Measurements from ENCODE around the gene ADAMTS18.

Gene ADAMTS18

DNA sequence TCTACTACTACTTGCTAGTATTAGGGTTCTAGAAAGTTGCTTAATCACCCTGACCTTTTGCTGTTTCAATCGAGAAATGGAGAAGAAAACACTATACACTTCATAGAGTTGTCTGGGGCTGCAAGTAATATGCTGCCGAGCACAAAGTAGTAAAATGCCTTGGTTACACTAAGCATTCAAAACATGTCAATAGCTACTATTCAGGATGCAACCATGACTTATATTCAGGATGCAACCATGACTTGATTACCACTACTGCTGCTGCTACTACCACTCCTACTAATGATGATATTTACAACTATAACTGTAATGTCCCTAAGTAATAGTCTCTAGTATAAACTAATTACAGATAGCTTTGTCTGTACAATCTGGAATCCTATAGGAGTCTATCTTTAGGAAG lies 35.3 kb downstream of the ADAMTS18 start:
- DNase-seq (ENCODE audit: low read depth, low spot score): no peak
- H3K4me3 ChIP-seq (ENCODE audit: low read length): no peak overlapping the region

DNA sequence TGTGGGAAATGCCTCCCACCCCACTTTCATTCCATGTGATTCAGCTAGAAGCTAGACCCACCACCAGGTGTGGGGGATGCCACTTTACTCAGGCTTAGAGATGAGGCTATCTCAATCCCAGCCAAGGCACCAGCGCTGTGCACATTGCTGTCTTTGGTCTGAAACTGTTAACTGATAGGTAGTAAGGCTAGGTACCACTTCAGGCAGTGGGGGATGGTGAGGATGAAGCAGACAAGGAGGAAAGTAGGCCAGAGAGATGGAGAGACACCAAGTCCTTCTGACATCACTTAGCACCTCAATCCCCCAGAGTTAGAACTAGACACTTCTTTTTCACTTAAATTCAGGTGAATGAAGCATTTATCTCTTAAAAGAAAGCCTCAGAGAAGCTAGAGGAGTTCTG lies 35.8 kb downstream of the ADAMTS18 start:
- DNase-seq (ENCODE audit: low read depth, low spot score): no peak
- no peak overlapping the region for H3K4me3 ChIP-seq (ENCODE audit: low read length)

DNA sequence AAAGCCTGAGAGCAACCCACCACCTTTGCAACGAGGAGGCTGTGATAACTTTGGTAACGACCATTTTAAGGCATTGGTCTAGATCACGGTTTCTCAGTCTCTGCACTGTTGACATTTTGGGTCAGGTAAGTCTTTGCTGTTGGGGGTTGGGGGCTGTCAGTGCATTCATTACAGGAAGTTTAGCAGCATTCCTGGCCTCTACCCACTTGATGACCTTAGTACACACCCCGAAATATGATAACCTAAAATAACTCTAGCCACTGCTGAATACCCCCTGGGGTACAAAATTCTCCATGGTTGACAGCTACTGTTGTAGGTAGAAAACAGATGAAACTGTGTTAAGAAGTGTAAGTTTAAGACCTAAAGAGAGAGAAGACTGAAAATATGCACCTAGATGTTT lies 36.3 kb downstream of the ADAMTS18 start:
- DNase-seq (ENCODE audit: low read depth, low spot score): no peak
- H3K4me3 ChIP-seq (ENCODE audit: low read length): no peak overlapping the region

DNA sequence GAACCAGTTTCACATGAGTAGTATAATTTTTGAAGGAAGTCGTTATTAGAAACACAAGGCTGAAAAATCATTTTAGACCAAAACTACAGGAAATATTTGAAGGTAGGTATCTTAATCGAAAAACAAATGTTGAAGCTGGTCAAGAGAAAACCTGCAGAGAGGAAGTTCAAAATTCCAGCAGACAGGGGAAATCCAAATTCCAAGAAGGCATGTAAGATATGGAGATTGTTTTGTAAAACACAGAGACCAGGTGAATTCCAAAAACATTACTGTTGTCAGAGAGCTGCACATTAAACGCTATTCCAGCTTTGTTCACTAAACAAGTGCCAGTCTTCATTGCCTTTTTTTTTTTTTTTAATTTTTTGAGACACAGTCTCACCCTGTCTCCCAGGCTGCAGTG lies 38.4 kb downstream of the ADAMTS18 start:
- H3K4me3 ChIP-seq (ENCODE audit: low read length): no peak overlapping the region
- no peak for DNase-seq (ENCODE audit: low read depth, low spot score)

DNA sequence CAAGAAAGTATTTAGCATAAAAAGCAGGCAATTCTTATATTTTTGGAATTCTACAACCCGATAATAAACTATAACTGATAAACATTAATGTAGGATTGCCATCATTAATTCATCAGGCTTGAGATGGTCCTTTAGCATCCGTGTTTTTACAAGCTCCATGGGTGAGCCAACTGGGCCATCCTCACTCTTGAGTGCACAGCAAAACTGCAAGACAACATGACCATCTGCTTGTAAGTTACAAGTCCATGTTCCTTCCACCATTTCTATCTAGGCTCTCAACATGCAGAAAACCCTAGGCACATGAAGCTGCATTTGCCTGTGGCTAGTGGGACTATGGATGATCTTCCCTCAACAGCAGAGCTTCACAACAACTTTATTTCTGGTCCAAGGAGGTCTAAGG lies 40.1 kb downstream of the ADAMTS18 start:
- DNase-seq (ENCODE audit: low read depth, low spot score): no peak

DNA sequence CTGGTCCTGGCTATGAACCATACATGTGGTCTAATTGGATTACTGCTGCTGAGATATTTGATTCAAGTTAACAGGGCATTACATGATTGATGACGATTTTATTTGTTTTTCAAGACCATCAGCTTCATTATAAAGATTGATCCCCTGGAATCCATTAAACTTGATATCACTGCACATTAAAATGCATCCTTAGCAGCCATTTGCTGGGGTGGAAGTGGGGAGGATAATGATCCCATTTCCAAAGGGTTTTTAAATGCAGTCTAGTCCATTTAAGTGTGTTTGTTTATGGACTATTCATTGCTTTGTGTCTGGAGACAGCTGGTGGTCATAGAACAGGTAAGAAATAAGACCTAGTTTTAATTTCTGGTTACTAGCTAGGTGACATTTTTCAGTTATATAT lies 40.9 kb downstream of the ADAMTS18 start:
- H3K4me3 ChIP-seq (ENCODE audit: low read length): no peak overlapping the region
- no peak for DNase-seq (ENCODE audit: low read depth, low spot score)

More for the DNA sequence above, 40.1 kb downstream of the ADAMTS18 start:
- H3K4me3 ChIP-seq (ENCODE audit: low read length): no peak overlapping the region

DNA sequence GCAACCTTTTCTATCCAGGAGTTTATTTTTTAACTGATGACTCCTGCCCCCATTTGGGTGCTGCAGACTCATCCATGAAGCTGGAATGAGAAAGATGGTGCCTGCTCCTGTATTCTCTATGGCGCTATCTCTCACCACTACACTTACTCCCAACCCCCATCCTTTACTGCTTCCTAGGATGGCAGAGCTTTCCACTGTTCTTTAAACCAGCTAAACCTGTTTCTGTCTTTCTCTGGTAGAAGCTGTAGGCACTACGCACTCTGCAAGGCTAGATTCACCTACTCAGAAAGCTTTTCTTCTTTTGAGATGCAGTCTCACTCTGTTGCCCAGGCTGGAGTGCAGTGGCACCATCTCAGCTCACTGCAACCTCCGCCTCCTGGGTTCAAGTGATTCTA lies 47.0 kb downstream of the ADAMTS18 start:
- DNase-seq (ENCODE audit: low read depth, low spot score): no peak

DNA sequence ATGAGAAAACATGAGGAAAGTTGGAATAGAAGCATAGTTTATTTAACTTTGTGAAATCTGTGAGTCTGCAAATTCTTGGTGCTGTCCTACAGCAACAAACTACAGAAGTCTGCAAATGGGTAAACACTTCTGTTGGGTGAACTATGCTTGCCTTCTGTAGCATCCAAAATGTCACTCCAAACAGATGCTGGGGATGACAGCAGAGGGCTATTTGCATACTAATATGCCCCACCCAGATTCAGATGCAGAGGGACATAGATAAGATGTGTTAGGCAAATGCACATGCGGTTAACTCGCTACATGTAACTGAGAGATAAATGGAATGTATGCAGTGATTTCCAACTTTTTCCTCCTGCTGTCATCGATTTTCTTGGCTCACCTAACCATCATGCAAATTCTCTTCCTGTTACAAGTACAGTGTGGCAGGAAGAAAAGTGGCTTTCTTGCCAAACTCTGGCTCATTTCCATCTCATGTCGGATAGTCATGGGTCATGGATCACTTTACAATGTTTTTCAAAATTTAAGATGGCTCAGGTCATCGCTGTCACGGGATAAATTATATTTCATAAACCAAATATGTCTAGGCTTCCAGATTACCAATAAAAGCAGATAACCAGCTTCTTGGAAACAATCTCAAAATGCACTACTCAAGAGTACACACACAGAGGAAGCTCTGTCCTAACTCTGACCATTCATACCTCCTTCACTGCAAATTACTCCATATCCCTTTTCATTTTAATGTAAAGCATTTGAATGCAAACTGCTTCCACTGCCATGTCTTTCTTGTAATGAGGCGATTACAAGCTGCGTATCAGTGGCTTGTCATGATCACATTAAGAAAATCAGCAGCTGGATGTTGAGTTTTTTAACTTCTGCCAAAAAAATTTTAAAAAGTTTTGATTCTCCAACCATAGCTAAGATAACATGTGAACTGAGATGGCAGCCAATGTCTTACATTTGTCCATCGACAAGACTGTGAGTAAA lies 47.7 kb downstream of the ADAMTS18 start:
- no peak overlapping the region for H3K4me3 ChIP-seq (ENCODE audit: low read length)
- DNase-seq (ENCODE audit: low read depth, low spot score): no peak

More for the DNA sequence above, 47.0 kb downstream of the ADAMTS18 start:
- no peak overlapping the region for H3K4me3 ChIP-seq (ENCODE audit: low read length)

DNA sequence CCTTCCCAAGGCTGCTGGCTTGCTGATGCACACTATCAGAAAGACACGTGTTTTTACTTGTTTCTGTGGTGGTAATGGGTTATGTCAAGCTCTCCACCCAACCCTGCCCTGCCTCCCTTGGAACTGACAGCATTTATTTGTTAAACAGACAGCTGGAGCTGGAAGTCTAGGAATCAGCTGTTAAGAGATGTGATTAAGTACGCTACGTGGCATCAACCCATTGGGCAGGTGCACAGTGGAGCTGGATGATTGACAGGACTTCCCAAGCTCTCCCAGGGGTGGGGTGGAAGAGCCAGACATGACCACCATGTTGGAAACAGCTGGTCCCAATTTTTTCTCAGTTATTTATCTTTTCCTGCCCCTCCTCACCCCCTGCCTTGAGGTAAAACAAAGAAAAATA lies 49.4 kb downstream of the ADAMTS18 start:
- no peak for DNase-seq (ENCODE audit: low read depth, low spot score)
- no peak overlapping the region for H3K4me3 ChIP-seq (ENCODE audit: low read length)

DNA sequence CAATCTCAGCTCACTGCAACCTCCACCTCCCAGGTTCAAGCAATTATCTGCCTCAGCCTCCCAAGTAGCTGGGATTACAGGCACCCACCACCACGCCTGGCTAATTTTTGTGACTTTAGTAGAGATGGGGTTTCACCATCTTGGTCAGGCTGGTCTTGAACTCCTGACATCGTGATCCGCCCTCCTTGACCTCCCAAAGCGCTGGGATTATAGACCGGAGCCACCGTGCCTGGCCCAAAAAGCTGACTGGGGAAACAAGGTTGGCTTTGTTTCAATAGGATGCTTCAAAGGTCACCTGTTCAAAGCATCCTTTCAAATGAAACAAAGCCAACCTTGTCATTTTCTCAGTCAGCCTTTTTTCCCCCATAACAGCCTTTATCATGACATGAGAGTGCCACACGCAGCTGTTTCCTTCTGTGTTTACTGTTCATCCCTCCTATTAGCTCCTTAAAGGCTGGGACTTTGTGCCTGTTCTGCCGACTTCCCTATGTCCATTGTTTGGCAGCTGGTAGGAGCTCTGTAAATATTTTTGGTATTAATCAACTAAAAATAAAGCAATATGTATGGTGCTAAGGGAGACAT lies 51.1 kb downstream of the ADAMTS18 start:
- H3K4me3 ChIP-seq (ENCODE audit: low read length): no peak overlapping the region
- no peak for DNase-seq (ENCODE audit: low read depth, low spot score)

DNA sequence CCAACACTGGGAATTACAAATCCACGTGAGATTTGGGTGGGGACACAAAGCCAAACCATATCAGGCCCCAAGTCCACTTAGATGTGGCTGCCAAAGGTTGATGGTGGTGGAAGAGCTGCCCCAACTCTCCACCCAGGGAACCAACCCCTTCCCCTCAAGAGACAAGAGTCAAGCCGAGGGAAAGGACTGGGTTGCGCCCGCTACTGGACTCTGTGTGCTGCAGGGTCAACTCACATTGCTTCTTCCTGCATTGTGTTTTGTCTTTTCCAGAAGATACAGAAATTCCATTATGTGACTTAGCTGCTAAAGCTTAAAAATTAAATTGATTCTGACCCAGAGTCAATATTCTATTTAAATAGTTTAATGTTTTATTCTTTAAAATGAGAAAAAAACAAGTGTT lies 58.5 kb downstream of the ADAMTS18 start:
- DNase-seq (ENCODE audit: low read depth, low spot score): peak; percentile 25
- no peak overlapping the region for H3K4me3 ChIP-seq (ENCODE audit: low read length)

DNA sequence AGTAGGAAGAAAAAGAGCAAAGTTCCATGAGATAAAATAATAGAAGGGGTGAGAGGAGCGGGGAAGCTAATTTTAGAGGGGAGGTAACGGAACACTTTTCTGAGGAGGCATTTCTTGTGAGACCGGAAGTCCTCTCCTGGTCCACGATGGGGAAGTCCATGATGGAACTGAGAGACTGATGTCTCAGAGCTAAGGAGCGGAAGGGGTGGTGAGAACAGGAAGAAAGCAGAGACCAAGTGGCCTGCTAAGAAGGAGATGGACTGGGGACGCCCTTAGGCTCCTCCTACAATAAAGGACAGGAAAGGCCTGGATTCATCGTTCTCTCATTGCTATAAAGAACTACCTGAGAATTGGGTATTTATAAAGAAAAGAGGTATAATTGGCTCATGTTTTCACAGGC lies 59.4 kb downstream of the ADAMTS18 start:
- H3K4me3 ChIP-seq (ENCODE audit: low read length): no peak overlapping the region
- DNase-seq (ENCODE audit: low read depth, low spot score): no peak

DNA sequence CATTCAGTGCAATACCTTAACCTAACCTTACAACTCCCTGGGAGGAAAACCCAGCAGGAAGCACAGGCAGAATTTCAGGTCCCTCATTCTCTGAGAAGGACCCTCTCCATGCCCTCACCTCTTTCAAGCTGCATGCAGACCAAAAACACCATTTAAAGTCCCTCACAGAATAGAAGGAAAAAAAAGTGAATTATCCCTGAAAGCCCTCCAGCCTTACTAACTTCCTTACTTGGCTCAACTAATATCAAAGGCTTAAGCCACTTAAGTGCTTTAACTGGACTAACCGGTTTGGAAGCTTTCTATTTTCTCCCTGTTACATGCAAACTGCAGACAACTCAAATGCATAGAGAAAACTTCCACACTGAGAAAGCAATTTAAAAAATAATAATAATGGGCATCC lies 60.5 kb downstream of the ADAMTS18 start:
- no peak for DNase-seq (ENCODE audit: low read depth, low spot score)
- H3K4me3 ChIP-seq (ENCODE audit: low read length): no peak overlapping the region

DNA sequence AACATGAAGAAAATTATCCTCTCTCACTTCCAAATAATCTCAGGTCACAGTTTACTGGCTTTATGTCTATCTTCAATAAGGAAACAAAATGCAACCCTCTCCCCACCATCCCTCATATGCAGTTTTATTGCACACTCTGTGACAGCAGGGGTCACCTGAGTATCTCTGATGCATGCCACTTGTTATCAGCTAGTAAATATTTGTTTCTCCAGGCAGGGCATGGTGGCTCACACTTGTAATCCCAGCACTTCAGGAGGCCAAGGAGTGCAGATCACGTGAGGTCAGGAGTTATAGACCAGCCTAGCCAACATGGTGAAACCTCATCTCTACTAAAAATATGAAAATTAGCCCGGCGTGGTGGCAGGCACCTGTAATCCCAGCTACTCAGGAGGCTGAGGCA lies 61.1 kb downstream of the ADAMTS18 start:
- no peak for DNase-seq (ENCODE audit: low read depth, low spot score)
- H3K4me3 ChIP-seq (ENCODE audit: low read length): no peak overlapping the region

DNA sequence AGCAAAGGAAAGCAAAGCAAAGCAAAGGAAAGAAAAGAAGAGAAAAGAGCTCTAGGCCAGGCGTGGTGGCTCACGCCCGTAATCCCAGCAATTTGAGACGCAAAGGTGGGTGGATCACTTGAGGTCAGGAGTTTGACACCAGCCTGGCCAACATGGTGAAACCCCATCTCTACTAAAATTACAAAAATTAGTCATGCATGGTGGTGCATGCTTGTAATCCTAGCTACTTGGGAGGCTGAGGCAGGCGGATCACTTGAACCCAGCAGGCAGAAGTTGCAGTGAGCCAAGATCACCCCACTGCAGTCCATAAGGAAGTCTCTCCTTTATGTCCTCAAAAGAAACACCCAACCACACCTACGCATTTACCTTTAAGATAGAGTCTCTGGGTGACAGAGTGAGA lies 70.1 kb downstream of the ADAMTS18 start:
- no peak overlapping the region for H3K4me3 ChIP-seq (ENCODE audit: low read length)
- DNase-seq (ENCODE audit: low read depth, low spot score): no peak

DNA sequence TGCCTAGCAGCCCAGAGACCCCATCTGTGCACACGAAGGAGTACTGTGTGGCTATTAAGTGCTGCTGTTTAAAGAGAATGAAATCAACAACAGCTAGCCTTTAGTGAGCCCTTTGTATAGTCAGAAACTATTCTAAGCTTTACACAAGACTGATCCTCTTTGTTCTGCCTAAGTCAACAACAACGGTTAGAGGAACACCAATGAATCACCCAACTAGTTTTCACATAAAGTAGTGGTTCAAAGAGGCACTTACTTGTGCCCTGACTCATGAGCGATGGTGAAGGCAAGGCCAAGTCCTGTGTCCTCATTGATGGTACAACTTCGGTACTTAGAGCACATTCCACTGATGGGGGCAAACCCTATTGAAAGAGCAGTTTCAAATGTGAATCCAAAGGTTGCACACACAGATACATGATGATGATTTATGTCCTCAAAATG lies 75.8 kb downstream of the ADAMTS18 start:
- DNase-seq (ENCODE audit: low read depth, low spot score): no peak

DNA sequence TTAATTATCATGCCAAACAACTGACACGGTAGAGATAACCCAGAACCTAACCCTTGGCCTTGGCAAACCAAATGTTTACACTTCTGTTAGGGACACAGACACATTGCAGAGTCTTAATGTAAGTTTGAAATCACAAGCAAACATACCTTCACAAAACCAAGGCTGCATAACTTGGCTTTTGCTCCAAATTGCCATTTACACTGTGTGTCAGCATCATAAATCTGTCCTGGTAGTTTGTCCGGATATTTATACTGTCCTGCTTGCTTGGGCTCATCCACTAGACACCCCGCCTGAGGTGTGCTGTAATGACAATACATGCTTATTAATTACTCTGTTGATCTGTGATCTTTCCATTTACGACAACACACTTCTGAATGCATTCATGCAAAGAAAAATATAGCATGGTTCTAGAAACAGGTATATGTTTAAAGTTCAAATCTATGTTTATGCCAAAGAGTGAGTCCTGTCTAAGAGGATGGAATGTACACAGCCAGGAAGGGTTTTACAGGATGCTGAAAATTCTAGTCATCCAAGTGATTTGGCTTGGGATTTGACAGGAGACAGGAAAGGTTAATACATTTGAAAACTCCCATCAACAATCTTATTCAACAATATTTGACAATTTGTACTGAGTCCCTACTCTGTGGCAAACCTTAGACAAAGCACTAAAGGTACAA lies 81.1 kb downstream of the ADAMTS18 start:
- no peak for DNase-seq (ENCODE audit: low read depth, low spot score)
- H3K4me3 ChIP-seq (ENCODE audit: low read length): no peak overlapping the region

More for the DNA sequence above, 75.8 kb downstream of the ADAMTS18 start:
- no peak overlapping the region for H3K4me3 ChIP-seq (ENCODE audit: low read length)

DNA sequence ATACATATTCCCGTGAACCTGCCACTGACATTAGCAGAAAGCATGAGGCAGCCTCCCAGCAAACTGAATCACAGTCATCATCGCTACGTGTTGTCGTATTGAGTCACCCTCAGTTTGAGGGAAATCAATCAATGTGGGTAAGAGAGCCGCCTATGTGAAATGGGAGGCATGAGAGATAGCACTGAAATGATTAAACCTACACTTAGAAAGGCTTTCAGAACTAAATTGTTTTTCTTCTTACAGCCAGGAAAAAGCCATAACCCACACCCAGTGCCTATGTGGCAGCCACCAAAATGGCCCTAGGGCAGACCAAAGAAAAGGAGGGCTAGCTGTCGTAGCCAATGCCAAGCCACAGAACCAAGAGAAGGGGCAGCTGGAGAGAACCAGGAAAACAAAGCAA lies 90.5 kb downstream of the ADAMTS18 start:
- no peak overlapping the region for H3K4me3 ChIP-seq (ENCODE audit: low read length)
- no peak for DNase-seq (ENCODE audit: low read depth, low spot score)

DNA sequence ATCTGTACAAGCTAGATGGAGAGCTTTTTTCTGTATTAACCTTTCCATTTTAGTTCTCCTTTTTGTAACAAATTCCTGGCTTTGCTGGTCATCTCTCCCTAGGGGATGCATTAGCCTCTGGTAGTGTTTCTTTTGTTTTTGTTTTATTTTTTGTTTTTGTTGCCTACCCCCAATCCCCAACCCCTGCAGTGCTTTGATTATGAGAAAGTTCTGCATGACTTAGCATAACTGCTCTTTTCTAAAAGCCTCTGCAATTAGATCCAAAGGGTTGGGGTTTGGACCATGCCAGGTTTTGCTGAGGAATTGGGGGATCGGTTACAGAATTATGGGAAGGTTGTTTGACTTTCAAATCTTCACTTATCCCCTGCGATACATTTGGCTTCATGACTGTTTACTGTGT lies 98.2 kb downstream of the ADAMTS18 start:
- H3K4me3 ChIP-seq (ENCODE audit: low read length): no peak overlapping the region
- DNase-seq (ENCODE audit: low read depth, low spot score): no peak

DNA sequence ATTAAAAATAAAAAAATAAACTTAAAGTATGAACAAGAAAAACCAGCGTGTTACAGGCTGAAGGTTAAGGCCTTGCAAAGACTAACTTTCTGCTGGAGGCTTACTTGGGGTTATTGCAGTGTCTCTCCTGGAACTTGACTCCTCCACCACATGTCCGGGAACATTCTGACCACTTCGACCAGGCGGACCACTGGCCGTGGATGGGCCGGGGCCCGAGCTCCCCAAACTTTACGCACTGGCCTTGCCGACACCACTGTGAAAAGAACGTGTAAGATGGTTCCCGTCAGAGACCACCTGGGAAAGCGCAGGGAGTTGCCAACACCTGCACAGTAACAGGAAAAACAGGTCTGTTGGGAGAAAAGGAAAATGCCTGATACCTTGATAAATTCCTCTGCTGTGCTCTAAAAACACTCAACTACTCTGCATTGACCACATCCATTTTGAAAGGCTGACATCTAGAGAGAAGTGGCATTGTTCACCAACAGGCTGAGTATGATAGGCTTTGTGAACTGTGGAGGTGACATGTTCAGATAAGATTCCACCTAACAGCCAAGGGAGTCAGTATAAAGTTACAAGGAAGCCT lies 99.1 kb downstream of the ADAMTS18 start:
- DNase-seq (ENCODE audit: low read depth, low spot score): no peak
- no peak overlapping the region for H3K4me3 ChIP-seq (ENCODE audit: low read length)
